HepG2 (cell line): ENCODE data around the gene NCMAP. TPM values are rescaled to one million over a fixed set of nuclear protein-coding genes. Genes with fewer than 3 reads are reported as not detected.

Experiments
- ARHGAP35 ChIP-seq: sonication (generic); formaldehyde crosslinking; IDR thresholded peaks from 2 replicates; pipeline ENCODE4 v1.9.0; 2022; ENCODE audit warnings: mild to moderate bottlenecking, inconsistent platforms, moderate library complexity, missing genetic modification reagents, borderline replicate concordance
- BRCA1 ChIP-seq: sonication (generic); formaldehyde crosslinking; IDR thresholded peaks from 2 replicates; pipeline ENCODE4 v1.4.0; 2020; ENCODE audit warnings: missing genetic modification reagents
- CEBPB ChIP-seq: IDR thresholded peaks from 2 replicates; pipeline ENCODE4 v1.6.1; 2011; ENCODE audit warnings: low read depth, low read length, improper control_type of control experiment, borderline replicate concordance
- GABPA ChIP-seq, 2 experiments: IDR thresholded peaks; 2 replicates each; pipeline ENCODE4 v1.6.1; 2011 to 2016; ENCODE audit warnings: low read depth in 2 of 2, low read length in 1 of 2, missing biosample characterization in 1 of 2, missing genetic modification characterization in 1 of 2
- HNF4A ChIP-seq: sonication (generic); formaldehyde crosslinking; IDR thresholded peaks from 2 replicates; pipeline ENCODE4 v1.4.0; 2020; ENCODE audit warnings: missing genetic modification reagents
- HOXA7 ChIP-seq: sonication (generic); formaldehyde crosslinking; IDR thresholded peaks from 2 replicates; pipeline ENCODE4 v1.8.1; 2022; ENCODE audit warnings: mild to moderate bottlenecking, missing genetic modification reagents, moderate library complexity
- IKZF1 ChIP-seq: fragments of 450-650 bp; IDR thresholded peaks from 2 replicates; pipeline ENCODE4 v1.7.1; 2016
- IKZF4 ChIP-seq: sonication (generic); formaldehyde crosslinking; IDR thresholded peaks from 2 replicates; pipeline ENCODE4 v1.5.1; 2020; ENCODE audit warnings: borderline replicate concordance, mild to moderate bottlenecking, low read depth, missing genetic modification reagents; ENCODE audit errors: not compliant biosample characterization
- IRF1 ChIP-seq: sonication (generic); formaldehyde crosslinking; IDR thresholded peaks from 2 replicates; pipeline ENCODE4 v1.4.0; 2020; ENCODE audit warnings: low read depth, mild to moderate bottlenecking, missing genetic modification reagents
- JUN ChIP-seq: sonication (generic); formaldehyde crosslinking; IDR thresholded peaks from 2 replicates; pipeline ENCODE4 v1.4.0; 2020; ENCODE audit warnings: mild to moderate bottlenecking, missing genetic modification reagents
- KDM4B ChIP-seq: sonication (generic); formaldehyde crosslinking; IDR thresholded peaks from 2 replicates; pipeline ENCODE4 v1.4.0; 2020; ENCODE audit warnings: missing genetic modification reagents
- NR1H2 ChIP-seq: sonication (generic); formaldehyde crosslinking; IDR thresholded peaks from 2 replicates; pipeline ENCODE4 v1.8.1; 2022; ENCODE audit warnings: low read depth, missing genetic modification reagents, borderline replicate concordance
- PAWR ChIP-seq: sonication (generic); formaldehyde crosslinking; IDR thresholded peaks from 2 replicates; pipeline ENCODE4 v1.4.0; 2020; ENCODE audit warnings: missing genetic modification reagents, mild to moderate bottlenecking, borderline replicate concordance
- PCBP1 ChIP-seq: fragments of 200-400 bp; formaldehyde crosslinking; IDR thresholded peaks from 2 replicates; pipeline ENCODE4 v1.6.1; 2017; ENCODE audit warnings: mild to moderate bottlenecking, low read depth, low read length, borderline replicate concordance
- POLR2A ChIP-seq, 2 experiments: IDR thresholded peaks; 2 replicates each; pipeline ENCODE4 v1.6.1; 2011; ENCODE audit warnings: low read depth in 2 of 2, low read length in 2 of 2, mild to moderate bottlenecking in 1 of 2, moderate library complexity in 1 of 2; ENCODE audit not compliant: insufficient read depth in 1 of 2
- PRPF4 ChIP-seq: fragments of 200-400 bp; formaldehyde crosslinking; IDR thresholded peaks from 2 replicates; pipeline ENCODE4 v1.6.1; 2016; ENCODE audit warnings: low read length, low read depth; ENCODE audit not compliant: poor library complexity, severe bottlenecking
- SMARCE1 ChIP-seq: fragments of 450-650 bp; IDR thresholded peaks from 2 replicates; pipeline ENCODE4 v1.6.1; 2017; ENCODE audit warnings: borderline replicate concordance
- SRSF9 ChIP-seq: fragments of 200-400 bp; formaldehyde crosslinking; IDR thresholded peaks from 2 replicates; pipeline ENCODE4 v1.6.1; 2018; ENCODE audit warnings: borderline replicate concordance, mild to moderate bottlenecking, low read depth, low read length; ENCODE audit not compliant: insufficient read depth, poor library complexity, severe bottlenecking
- ZNF143 ChIP-seq: sonication (generic); formaldehyde crosslinking; IDR thresholded peaks from 2 replicates; pipeline ENCODE4 v1.4.0; 2020; ENCODE audit warnings: missing genetic modification reagents
- ZNF160 ChIP-seq: sonication (generic); formaldehyde crosslinking; IDR thresholded peaks from 2 replicates; pipeline ENCODE4 v1.8.0; 2022; ENCODE audit warnings: mild to moderate bottlenecking, inconsistent platforms, missing genetic modification reagents
- ZNF296 ChIP-seq: sonication (generic); formaldehyde crosslinking; conservative IDR thresholded peaks from 2 replicates; pipeline ENCODE4 v1.5.0; 2020; ENCODE audit warnings: mild to moderate bottlenecking, missing genetic modification reagents
- ZNF337 ChIP-seq: sonication (generic); formaldehyde crosslinking; IDR thresholded peaks from 2 replicates; pipeline ENCODE4 v1.5.1; 2020; ENCODE audit warnings: missing genetic modification reagents, low read depth, mild to moderate bottlenecking, borderline replicate concordance
- ZNF432 ChIP-seq: sonication (generic); formaldehyde crosslinking; IDR thresholded peaks from 2 replicates; pipeline ENCODE4 v1.5.0; 2020; ENCODE audit warnings: missing genetic modification reagents, mild to moderate bottlenecking, borderline replicate concordance
- ZNF451 ChIP-seq: sonication (generic); formaldehyde crosslinking; IDR thresholded peaks from 2 replicates; pipeline ENCODE4 v1.5.0; 2020; ENCODE audit warnings: mild to moderate bottlenecking, missing genetic modification reagents
- ZNF558 ChIP-seq: sonication (generic); formaldehyde crosslinking; IDR thresholded peaks from 2 replicates; pipeline ENCODE4 v1.9.0; 2022; ENCODE audit warnings: mild to moderate bottlenecking, missing genetic modification reagents, borderline replicate concordance
- ZNF629 ChIP-seq: sonication (generic); formaldehyde crosslinking; conservative IDR thresholded peaks from 2 replicates; pipeline ENCODE4 v1.5.0; 2020; ENCODE audit warnings: missing genetic modification reagents
- ZNF724P ChIP-seq: sonication (generic); formaldehyde crosslinking; IDR thresholded peaks from 2 replicates; pipeline ENCODE4 v1.8.0; 2022; ENCODE audit warnings: missing genetic modification reagents, borderline replicate concordance
- ZNF775 ChIP-seq: sonication (generic); formaldehyde crosslinking; IDR thresholded peaks from 2 replicates; pipeline ENCODE4 v1.4.0; 2020; ENCODE audit warnings: missing genetic modification reagents, mild to moderate bottlenecking, moderate library complexity, borderline replicate concordance
- ZZZ3 ChIP-seq: sonication (generic); formaldehyde crosslinking; IDR thresholded peaks from 2 replicates; pipeline ENCODE4 v1.4.0; 2020; ENCODE audit warnings: missing genetic modification reagents, mild to moderate bottlenecking, borderline replicate concordance
- polyA plus RNA-seq, 8 experiments: library from polyadenylated mRNA; depleted of rRNA in 3 of 8; stranded (reverse) in 7 of 8; unstranded in 1 of 8; fragments of >200 nt; fragmentation: Illumina TruSeq in 4 of 8; extraction: Trizol in 4 of 8; gene quantifications; 2 replicates each; pipeline versions ENCODE4 v1.2.1 to v1.2.3, GENCODE V29; 2011 to 2016; ENCODE audit warnings: low read depth in 4 of 8, missing spikeins in 1 of 8, mixed read lengths in 1 of 8; ENCODE audit not compliant: insufficient read depth in 1 of 8
- total RNA-seq, 5 experiments: library from RNA; depleted of rRNA; stranded (reverse); fragments of >200 nt; fragmentation: Illumina TruSeq; extraction: Trizol; gene quantifications; 2 replicates each; pipeline ENCODE4 v1.2.3, GENCODE V29; 2016; ENCODE audit warnings: low read depth in 1 of 5

The NCMAP gene
- total and polyA plus RNA-seq, 2 of the 13 experiments (the other 11 are each of a cell fraction or from before 2014, with no cell fraction given) = 2.7 to 20.0 TPM

GRCh38 chr1:24642481-24643362 is 86.8 kb downstream of the NCMAP start, which contains the start of gene SRRM1 (continued):
- TF ChIP-seq IRF1 (CRISPR knock-in tag) (peak; percentile 71; the same call in 1 of the 2 replicates), ARHGAP35 (CRISPR knock-in tag) (peak; percentile 6; the same call in 1 of the 2 replicates), CEBPB (peak; percentile 22; the same call in 1 of the 2 replicates), IKZF1 (no peak), ZNF558 (CRISPR knock-in tag) (no peak), ZNF451 (CRISPR knock-in tag) (0 out of 2 replicates have a peak, but pooled peaks have one; percentile 30), ZNF432 (CRISPR knock-in tag) (no peak), HOXA7 (CRISPR knock-in tag) (no peak), ZNF143 (CRISPR knock-in tag) (peak; percentile 84), SRSF9 (no peak), BRCA1 (peak; percentile 52; the same call in 1 of the 2 replicates), PRPF4 (no peak), ZNF724P (CRISPR knock-in tag) (peak; percentile 75; the same call in 1 of the 2 replicates), ZNF629 (CRISPR knock-in tag) (0 out of 2 replicates have a peak, but pooled peaks have one; percentile 5), POLR2A (IDR thresholded peaks at IDR 0.05; ENCODE audit: insufficient read depth in 1 of 2, low read depth in 2 of 2, low read length in 2 of 2) (peak; percentile 95 to 98), SMARCE1 (no peak), JUN (CRISPR knock-in tag) (0 out of 2 replicates have a peak, but pooled peaks have one; percentile 22), PAWR (no peak), ZNF160 (CRISPR knock-in tag) (0 out of 2 replicates have a peak, but pooled peaks have one; percentile 35), KDM4B (CRISPR knock-in tag) (peak; percentile 32; the same call in 1 of the 2 replicates), NR1H2 (CRISPR knock-in tag) (0 out of 2 replicates have a peak, but pooled peaks have one; percentile 32), IKZF4 (CRISPR knock-in tag) (peak; percentile 71), GABPA (IDR thresholded peaks at IDR 0.05; ENCODE audit: low read depth, low read length) (0 out of 2 replicates have a peak, but pooled peaks have one; percentile 17), GABPA (CRISPR knock-in tag; IDR thresholded peaks at IDR 0.05; ENCODE audit: low read depth) (0 out of 2 replicates have a peak, but pooled peaks have one; percentile 39), ZZZ3 (CRISPR knock-in tag) (peak; percentile 55; the same call in 1 of the 2 replicates), PCBP1 (no peak), ZNF296 (no peak), ZNF337 (no peak), HNF4A (CRISPR knock-in tag) (0 out of 2 replicates have a peak, but pooled peaks have one; percentile 22), ZNF775 (CRISPR knock-in tag) (no peak)
